HepG2 (cell line): ENCODE results near the gene ANAPC2. TPM values are rescaled to one million over a fixed set of nuclear protein-coding genes. Genes with fewer than 3 reads are reported as not detected.

Experiments
- GABPB1 ChIP-seq: IDR thresholded peaks from 2 replicates; pipeline ENCODE4 v1.6.1; 2016; ENCODE audit warnings: mild to moderate bottlenecking, missing genetic modification reagents, moderate library complexity, missing compliant biosample characterization
- ISL2 ChIP-seq: sonication (generic); formaldehyde crosslinking; IDR thresholded peaks from 2 replicates; pipeline ENCODE4 v1.5.0; 2020; ENCODE audit warnings: missing genetic modification reagents
- KDM2A ChIP-seq: sonication (generic); formaldehyde crosslinking; IDR thresholded peaks from 2 replicates; pipeline ENCODE4 v1.4.0; 2020; ENCODE audit warnings: low read depth, missing genetic modification reagents, borderline replicate concordance
- KLF11 ChIP-seq: IDR thresholded peaks from 2 replicates; pipeline ENCODE4 v1.6.1; 2016; ENCODE audit warnings: missing compliant biosample characterization
- LCORL ChIP-seq, 2 experiments: fragments of 450-650 bp in 1 of 2; sonication (generic) in 1 of 2; formaldehyde crosslinking in 1 of 2; IDR thresholded peaks; 2 replicates each; pipeline versions ENCODE4 v1.5.0 to v1.6.1; 2017 to 2020; ENCODE audit warnings: antibody characterized with exemption in 1 of 2, missing genetic modification reagents in 1 of 2
- MEF2D ChIP-seq: sonication (generic); formaldehyde crosslinking; IDR thresholded peaks from 2 replicates; pipeline ENCODE4 v1.5.1; 2020; ENCODE audit warnings: mild to moderate bottlenecking, missing genetic modification reagents
- NCOA1 ChIP-seq: sonication (generic); formaldehyde crosslinking; IDR thresholded peaks from 2 replicates; pipeline ENCODE4 v1.9.0; 2021; ENCODE audit warnings: missing genetic modification reagents
- RAD21 ChIP-seq: fragments of 450-650 bp; formaldehyde crosslinking; IDR thresholded peaks from 2 replicates; pipeline ENCODE4 v1.5.0; 2020; ENCODE audit warnings: mild to moderate bottlenecking
- SALL1 ChIP-seq: sonication (generic); formaldehyde crosslinking; IDR thresholded peaks from 2 replicates; pipeline ENCODE4 v1.8.0; 2022; ENCODE audit warnings: mild to moderate bottlenecking, missing genetic modification reagents
- SATB2 ChIP-seq: sonication (generic); formaldehyde crosslinking; IDR thresholded peaks from 2 replicates; pipeline ENCODE4 v1.5.0; 2020; ENCODE audit warnings: missing genetic modification reagents
- SMAD3 ChIP-seq: sonication (generic); formaldehyde crosslinking; IDR thresholded peaks from 2 replicates; pipeline ENCODE4 v1.4.0; 2020; ENCODE audit warnings: missing genetic modification reagents
- ZMYM2 ChIP-seq: sonication (generic); formaldehyde crosslinking; IDR thresholded peaks from 2 replicates; pipeline ENCODE4 v1.8.0; 2022; ENCODE audit warnings: mild to moderate bottlenecking, missing genetic modification reagents
- ZNF235 ChIP-seq: sonication (generic); formaldehyde crosslinking; IDR thresholded peaks from 2 replicates; pipeline ENCODE4 v1.8.1; 2023; ENCODE audit warnings: mild to moderate bottlenecking, missing genetic modification reagents, borderline replicate concordance
- ZNF331 ChIP-seq: sonication (generic); formaldehyde crosslinking; IDR thresholded peaks from 2 replicates; pipeline ENCODE4 v1.4.0; 2020; ENCODE audit warnings: missing genetic modification reagents
- ZNF484 ChIP-seq: sonication (generic); formaldehyde crosslinking; IDR thresholded peaks from 2 replicates; pipeline ENCODE4 v1.5.1; 2020; ENCODE audit warnings: mild to moderate bottlenecking, low read depth, missing genetic modification reagents, borderline replicate concordance
- ZNF678 ChIP-seq: sonication (generic); formaldehyde crosslinking; IDR thresholded peaks from 2 replicates; pipeline ENCODE4 v1.4.0; 2020; ENCODE audit warnings: mild to moderate bottlenecking, missing genetic modification reagents
- ZNF816 ChIP-seq: sonication (generic); formaldehyde crosslinking; IDR thresholded peaks from 2 replicates; pipeline ENCODE4 v1.8.0; 2022; ENCODE audit warnings: missing genetic modification reagents, mild to moderate bottlenecking, borderline replicate concordance
- polyA plus RNA-seq, 8 experiments: library from polyadenylated mRNA; depleted of rRNA in 3 of 8; stranded (reverse) in 7 of 8; unstranded in 1 of 8; fragments of >200 nt; fragmentation: Illumina TruSeq in 4 of 8; extraction: Trizol in 4 of 8; gene quantifications; 2 replicates each; pipeline versions ENCODE4 v1.2.1 to v1.2.3, GENCODE V29; 2011 to 2016; ENCODE audit warnings: low read depth in 4 of 8, missing spikeins in 1 of 8, mixed read lengths in 1 of 8; ENCODE audit not compliant: insufficient read depth in 1 of 8
- total RNA-seq, 5 experiments: library from RNA; depleted of rRNA; stranded (reverse); fragments of >200 nt; fragmentation: Illumina TruSeq; extraction: Trizol; gene quantifications; 2 replicates each; pipeline ENCODE4 v1.2.3, GENCODE V29; 2016; ENCODE audit warnings: low read depth in 1 of 5
- TF ChIP-seq, protein P1 (sequence below): sonication (generic); formaldehyde crosslinking; IDR thresholded peaks from 2 replicates; pipeline ENCODE4 v1.4.0; 2020; ENCODE audit warnings: mild to moderate bottlenecking, missing genetic modification reagents
- TF ChIP-seq, protein P2 (sequence below): sonication (generic); formaldehyde crosslinking; IDR thresholded peaks from 2 replicates; pipeline ENCODE4 v1.4.0; 2020; ENCODE audit warnings: missing genetic modification reagents
- TF ChIP-seq, protein P3 (sequence below): sonication (generic); formaldehyde crosslinking; IDR thresholded peaks from 2 replicates; pipeline ENCODE4 v1.8.0; 2023; ENCODE audit warnings: mild to moderate bottlenecking, missing genetic modification reagents
- TF ChIP-seq, protein P4 (sequence below): IDR thresholded peaks from 2 replicates; pipeline ENCODE4 v1.6.1; 2016
- TF ChIP-seq, protein P5 (sequence below): sonication (generic); formaldehyde crosslinking; IDR thresholded peaks from 2 replicates; pipeline ENCODE4 v1.8.1; 2022; ENCODE audit warnings: mild to moderate bottlenecking, missing genetic modification reagents
- TF ChIP-seq, protein P6 (sequence below): IDR thresholded peaks from 2 replicates; pipeline ENCODE4 v1.6.1; 2016; ENCODE audit warnings: missing genetic modification reagents, missing compliant biosample characterization

The ANAPC2 gene
- total and polyA plus RNA-seq, 2 of the 13 experiments (the other 11 are each of a cell fraction or from before 2014, with no cell fraction given) = 12.3 to 15.4 TPM

DNA sequence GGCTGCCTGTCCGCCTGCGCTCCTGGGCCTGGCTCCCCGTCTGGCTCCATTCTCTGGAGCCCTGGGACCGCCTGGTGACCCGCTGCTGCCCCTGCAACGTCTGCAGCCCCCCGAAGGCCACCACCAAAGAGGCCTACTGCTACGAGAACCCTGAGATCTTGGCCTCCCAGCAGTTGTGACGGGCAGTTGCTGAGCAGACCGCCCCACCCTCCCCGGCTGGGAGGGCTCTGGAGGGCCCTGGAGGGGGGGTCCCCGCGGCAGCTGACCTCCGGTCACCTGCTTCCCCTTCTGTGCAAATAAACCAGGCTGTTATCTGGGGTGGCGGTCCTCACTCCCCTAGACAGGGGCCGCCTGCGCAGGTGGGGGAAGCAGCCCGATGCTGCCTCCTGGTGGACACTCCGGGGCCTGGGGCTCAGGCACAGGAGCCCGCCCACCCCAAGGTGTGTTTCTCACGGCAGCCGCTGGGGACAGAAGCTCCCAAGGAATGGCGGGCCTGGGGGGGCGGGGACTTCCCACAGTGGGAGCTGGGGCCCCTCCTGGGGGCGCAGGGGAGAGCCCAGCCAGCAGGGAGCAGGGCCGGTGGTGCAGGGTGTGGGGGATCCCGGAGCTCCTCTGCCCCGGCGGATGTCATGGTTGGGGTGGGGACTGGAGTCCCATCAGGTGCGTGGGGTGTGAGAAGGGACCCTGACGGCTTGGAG lies 48.0 kb upstream of the ANAPC2 start (continued):
- TF ChIP-seq, protein P1, sequence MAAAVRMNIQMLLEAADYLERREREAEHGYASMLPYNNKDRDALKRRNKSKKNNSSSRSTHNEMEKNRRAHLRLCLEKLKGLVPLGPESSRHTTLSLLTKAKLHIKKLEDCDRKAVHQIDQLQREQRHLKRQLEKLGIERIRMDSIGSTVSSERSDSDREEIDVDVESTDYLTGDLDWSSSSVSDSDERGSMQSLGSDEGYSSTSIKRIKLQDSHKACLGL (CRISPR knock-in tag) = peak; percentile 60; the same call in 1 of the 2 replicates
- TF ChIP-seq ISL2 (CRISPR knock-in tag) (peak; percentile 68), LCORL (IDR thresholded peaks at IDR 0.05) (no peak), LCORL (CRISPR knock-in tag; IDR thresholded peaks at IDR 0.05) (peak; percentile 88; the same call in 1 of the 2 replicates), RAD21 (CRISPR knock-in tag) (peak; percentile 94), ZNF816 (CRISPR knock-in tag) (peak; percentile 29; the same call in 1 of the 2 replicates), ZNF484 (CRISPR knock-in tag) (no peak), SATB2 (no peak), GABPB1 (CRISPR knock-in tag) (peak; percentile 78), SALL1 (CRISPR knock-in tag) (peak; percentile 84), KDM2A (peak; percentile 92), MEF2D (CRISPR knock-in tag) (peak; percentile 65), ZNF235 (CRISPR knock-in tag) (0 out of 2 replicates have a peak, but pooled peaks have one; percentile 8), ZNF678 (CRISPR knock-in tag) (peak; percentile 13; the same call in 1 of the 2 replicates), KLF11 (CRISPR knock-in tag) (no peak), NCOA1 (0 out of 2 replicates have a peak, but pooled peaks have one; percentile 49), ZNF331 (CRISPR knock-in tag) (peak; percentile 75; the same call in 1 of the 2 replicates), SMAD3 (CRISPR knock-in tag) (peak; percentile 50; the same call in 1 of the 2 replicates), ZMYM2 (CRISPR knock-in tag) (peak; percentile 30; the same call in 1 of the 2 replicates)
- TF ChIP-seq, protein P2, sequence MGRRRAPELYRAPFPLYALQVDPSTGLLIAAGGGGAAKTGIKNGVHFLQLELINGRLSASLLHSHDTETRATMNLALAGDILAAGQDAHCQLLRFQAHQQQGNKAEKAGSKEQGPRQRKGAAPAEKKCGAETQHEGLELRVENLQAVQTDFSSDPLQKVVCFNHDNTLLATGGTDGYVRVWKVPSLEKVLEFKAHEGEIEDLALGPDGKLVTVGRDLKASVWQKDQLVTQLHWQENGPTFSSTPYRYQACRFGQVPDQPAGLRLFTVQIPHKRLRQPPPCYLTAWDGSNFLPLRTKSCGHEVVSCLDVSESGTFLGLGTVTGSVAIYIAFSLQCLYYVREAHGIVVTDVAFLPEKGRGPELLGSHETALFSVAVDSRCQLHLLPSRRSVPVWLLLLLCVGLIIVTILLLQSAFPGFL (CRISPR knock-in tag) = no peak
- TF ChIP-seq, protein P3, sequence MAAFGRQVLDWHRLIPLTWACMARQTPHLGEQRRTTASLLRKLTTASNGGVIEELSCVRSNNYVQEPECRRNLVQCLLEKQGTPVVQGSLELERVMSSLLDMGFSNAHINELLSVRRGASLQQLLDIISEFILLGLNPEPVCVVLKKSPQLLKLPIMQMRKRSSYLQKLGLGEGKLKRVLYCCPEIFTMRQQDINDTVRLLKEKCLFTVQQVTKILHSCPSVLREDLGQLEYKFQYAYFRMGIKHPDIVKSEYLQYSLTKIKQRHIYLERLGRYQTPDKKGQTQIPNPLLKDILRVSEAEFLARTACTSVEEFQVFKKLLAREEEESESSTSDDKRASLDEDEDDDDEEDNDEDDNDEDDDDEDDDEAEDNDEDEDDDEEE (CRISPR knock-in tag) = 0 out of 2 replicates have a peak, but pooled peaks have one; percentile 4
- TF ChIP-seq, protein P4, sequence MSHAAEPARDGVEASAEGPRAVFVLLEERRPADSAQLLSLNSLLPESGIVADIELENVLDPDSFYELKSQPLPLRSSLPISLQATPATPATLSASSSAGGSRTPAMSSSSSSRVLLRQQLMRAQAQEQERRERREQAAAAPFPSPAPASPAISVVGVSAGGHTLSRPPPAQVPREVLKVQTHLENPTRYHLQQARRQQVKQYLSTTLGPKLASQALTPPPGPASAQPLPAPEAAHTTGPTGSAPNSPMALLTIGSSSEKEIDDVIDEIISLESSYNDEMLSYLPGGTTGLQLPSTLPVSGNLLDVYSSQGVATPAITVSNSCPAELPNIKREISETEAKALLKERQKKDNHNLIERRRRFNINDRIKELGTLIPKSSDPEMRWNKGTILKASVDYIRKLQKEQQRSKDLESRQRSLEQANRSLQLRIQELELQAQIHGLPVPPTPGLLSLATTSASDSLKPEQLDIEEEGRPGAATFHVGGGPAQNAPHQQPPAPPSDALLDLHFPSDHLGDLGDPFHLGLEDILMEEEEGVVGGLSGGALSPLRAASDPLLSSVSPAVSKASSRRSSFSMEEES (CRISPR knock-in tag) = peak; percentile 97
- TF ChIP-seq, protein P5, sequence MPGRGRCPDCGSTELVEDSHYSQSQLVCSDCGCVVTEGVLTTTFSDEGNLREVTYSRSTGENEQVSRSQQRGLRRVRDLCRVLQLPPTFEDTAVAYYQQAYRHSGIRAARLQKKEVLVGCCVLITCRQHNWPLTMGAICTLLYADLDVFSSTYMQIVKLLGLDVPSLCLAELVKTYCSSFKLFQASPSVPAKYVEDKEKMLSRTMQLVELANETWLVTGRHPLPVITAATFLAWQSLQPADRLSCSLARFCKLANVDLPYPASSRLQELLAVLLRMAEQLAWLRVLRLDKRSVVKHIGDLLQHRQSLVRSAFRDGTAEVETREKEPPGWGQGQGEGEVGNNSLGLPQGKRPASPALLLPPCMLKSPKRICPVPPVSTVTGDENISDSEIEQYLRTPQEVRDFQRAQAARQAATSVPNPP = no peak
- TF ChIP-seq, protein P6, sequence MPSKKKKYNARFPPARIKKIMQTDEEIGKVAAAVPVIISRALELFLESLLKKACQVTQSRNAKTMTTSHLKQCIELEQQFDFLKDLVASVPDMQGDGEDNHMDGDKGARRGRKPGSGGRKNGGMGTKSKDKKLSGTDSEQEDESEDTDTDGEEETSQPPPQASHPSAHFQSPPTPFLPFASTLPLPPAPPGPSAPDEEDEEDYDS (CRISPR knock-in tag) = no peak; the same call in 1 of the 2 replicates
